Measurements from ENCODE around the gene LRTM1.

The LRTM1 gene

DNA sequence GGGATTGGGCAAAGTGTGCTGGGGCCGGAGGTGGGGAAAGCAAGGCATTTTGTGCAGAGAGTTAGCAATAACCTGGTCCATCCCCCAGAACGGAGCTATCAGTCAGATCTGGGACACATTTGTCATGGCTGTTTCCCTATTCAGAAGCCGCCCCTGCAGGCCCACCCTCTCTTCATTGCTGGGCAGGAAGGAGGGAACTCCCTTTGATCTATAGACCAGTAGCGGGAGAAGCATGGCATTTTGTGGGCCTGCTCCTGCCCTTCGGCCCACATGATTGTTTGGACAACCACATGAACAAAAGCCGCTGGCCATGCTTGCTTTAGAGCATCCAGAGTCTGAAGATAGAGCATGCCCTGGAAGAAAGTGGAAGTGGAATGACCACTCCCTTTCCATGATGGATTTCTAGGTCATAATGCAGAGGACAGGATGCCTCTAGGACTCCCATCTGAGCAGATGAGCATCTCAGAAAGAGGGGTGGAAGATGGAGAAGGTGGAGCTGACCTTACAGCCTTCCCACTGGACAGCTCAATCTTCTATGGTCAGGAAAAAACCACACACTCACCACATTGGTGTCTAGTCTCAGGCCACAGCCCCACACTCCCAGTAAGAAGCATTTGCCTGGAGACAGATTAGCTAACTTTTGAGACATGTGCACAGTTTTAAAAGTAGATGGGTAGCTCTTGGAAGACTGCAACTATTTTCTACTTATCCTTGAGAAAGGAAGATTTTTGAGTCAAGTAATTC is 11.9 kb upstream of the LRTM1 start:
- DNase-seq: no peak

DNA sequence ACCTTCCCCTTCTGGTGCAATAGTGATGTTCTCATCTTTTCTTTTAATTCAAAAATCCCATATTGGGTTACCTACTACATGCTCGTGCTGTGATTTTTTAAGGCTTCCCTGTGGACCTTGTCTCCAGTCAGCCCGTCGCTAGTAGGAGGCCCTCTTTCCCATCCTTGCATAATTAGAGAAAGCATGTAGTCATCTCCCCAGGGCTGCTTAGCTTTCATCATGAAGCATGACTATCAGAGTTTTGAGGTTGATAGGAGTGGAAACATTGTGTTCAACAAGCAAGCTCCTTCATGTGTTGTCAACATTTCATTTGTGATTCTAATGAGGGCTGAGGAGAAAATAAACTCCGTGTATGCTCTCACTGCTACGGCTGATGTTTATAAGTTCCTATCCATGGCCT is 8.7 kb upstream of the LRTM1 start:
- DNase-seq: no peak

DNA sequence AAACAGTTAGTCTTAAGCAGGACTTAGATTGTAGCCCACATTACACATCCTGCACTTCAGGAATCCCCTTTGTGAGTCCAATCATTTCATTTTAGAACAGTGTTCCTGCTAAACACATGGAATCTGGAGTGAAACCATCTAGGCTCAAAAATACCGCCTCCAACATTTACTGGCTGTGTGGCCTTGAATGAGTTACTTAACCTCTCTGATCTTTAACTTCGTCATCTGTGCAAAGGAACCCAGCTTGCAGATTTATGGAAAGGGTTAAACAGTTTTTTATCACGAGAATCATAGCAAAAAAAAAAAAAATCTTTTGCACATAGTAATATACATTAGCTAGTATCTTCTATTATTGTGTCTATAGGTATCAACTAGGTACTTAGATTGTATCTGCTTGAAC is 8.0 kb upstream of the LRTM1 start:
- no peak for DNase-seq

DNA sequence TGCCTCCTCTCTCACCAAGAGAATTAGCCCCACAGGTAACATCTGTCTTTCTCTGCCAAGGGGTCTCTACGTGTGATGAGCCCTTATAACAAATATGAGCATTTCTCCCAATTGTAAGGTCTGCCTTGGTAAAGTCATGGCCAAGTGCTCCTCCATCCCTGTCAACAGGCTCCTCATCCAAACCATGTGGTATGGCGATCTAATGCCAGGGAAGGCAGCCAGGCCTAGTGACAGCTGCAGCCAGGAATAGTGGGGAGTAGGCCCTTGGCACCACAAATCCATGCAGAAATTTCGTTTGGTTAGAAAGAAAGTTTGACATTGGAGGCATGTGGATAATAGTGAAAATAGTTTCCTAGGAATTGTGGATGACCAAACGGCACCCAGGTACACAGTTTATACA is 4.7 kb upstream of the LRTM1 start:
- no peak for DNase-seq

DNA sequence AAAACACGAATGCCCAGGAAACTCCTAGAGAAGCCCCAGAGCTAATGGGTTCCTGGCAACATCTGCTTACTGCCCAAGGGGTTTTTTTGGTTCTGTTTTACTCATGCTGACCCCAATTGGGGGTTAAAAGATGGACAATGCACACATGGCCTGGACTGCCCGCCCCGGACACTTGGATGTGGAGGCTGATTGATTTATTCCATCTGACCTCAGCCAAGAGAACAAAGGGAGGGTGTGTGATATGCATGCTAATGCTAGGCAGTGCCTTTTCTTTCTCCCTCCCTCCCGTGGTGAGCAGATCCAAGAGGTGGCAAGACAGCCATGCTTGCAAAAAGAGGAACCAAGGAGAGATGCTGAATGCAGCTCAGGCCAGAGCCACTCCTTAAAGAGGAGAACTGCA is 3.3 kb upstream of the LRTM1 start:
- DNase-seq: no peak

DNA sequence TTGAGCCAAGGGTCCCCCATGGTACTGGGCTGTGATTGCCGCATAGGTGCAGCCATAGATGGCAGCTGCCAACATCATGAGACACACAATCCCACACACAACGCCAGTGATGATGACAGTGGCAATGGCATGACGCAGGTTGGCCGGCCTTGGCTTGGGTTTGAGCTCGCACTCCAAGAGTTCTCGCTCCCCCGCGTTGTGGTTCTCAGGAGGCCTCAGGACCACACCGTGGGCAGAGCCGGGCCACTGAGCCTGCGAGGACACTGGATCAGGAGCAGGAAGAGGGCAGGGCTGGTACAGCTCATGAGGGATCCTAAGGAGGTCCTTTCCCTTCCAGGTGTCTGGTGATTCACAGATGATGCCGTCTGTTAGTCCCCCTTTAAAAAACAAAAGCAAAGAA is 9.3 kb downstream of the LRTM1 start:
- no peak for DNase-seq

DNA sequence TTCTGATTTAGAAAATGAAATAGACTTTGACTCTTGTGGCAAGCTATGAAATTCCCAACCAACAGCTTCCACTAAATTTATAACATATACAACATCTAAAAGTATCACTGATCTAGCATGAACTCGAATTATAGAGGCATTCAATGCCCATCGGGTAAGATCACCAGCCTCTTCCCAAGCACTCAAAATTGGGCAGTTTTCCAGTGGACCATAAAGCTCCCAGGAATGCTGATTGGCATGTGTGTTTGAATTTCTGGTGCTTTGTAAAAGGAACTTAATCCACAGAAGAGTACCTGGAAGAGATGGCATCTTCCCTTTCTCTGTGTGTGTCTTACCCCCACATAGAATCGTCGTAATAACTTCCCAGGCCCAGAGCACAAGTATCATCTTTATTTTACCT is 10.0 kb downstream of the LRTM1 start:
- no peak for DNase-seq

DNA sequence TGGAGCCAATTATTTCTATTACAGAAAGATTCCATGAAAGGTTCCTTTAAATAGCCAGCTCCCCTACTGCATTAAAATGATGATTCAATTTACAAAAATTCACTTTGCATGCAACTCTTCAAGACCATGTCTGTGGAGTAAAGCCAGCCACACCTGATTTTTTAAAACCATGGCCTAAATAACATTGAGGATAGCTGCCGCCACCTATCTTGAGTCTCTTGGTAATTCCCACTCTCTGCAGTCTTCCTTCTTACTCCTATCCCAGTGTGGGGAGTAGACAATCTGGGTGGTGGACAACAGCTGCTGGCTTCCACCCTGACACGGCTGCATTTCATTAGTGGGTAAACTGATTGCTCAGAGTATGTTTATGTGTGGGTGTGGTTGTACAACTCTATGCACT is 10.7 kb downstream of the LRTM1 start:
- no peak for DNase-seq

DNA sequence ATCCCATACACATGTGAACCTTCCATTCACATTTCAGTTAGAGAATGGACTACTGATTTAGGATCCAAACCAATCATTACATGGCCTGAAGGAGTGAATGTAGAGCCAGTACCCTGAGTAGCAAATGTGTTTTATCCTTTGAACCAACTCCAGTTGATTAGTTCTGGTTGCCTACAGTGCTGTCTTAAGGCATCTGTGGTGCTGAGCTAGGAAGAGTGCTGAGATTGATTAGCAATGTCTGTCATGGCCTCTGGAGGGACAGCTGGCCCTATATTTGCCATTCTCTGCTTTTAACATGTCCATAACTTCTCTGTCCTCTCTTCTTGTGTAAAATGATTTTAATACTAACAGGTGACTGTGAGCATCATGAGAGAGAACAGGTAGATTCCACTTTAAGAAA is 11.1 kb downstream of the LRTM1 start:
- DNase-seq: no peak

DNA sequence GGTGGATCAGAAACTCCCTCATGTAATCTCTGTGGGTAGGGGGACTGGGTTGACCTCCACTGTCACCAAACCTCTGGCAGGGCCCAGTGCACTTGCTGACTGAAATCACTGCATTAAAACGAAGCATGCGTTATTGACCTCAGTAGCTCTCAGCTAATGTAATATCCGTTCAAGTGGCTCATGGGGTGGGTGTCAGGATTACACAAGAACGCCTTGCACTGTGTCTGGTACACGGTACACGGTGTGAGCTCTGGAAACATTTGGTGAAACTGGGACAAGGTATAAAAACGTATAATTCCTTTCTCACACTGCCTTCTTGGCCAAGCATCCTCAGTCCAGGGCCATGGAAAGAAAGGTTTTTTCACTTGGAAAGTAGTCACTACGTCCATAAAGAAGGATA is 11.9 kb downstream of the LRTM1 start:
- DNase-seq: no peak

DNA sequence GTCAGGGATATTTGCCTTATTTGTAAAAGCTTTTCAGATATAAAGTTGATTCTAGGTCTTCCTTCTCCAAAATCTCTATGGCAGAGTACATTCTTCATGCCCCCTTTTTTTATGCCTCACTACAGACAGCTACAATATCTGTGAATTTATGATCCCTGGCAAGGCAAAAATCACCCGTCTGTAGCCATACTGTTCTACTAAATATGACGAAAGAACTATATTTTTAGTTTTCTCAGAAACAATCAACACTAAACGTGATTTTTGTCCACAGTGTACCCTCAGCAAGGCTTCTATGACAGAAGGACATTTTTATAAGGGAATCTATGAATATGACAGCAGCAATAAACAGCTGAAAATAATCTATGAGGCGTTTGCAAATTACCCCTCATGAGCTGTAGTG is 12.7 kb downstream of the LRTM1 start:
- DNase-seq: no peak

DNA sequence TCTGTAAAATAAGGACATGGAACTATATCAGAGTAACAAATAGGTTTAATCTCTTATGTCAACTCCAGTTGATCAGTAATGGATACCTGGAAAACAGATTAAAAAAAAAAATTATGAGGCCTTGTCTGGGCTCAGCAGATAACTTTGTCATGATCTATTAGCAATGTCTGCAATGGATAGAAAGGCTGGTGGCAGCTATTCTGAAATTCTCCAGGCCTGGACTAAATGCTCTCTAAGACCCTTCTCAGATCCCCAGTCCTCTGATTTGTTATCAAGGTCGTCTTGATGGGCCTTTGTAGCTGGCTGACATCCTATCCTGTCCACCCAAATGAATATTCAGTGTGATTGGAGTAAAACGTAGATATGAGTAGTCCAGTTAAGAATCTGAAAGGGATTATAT is 13.7 kb downstream of the LRTM1 start:
- no peak for DNase-seq

DNA sequence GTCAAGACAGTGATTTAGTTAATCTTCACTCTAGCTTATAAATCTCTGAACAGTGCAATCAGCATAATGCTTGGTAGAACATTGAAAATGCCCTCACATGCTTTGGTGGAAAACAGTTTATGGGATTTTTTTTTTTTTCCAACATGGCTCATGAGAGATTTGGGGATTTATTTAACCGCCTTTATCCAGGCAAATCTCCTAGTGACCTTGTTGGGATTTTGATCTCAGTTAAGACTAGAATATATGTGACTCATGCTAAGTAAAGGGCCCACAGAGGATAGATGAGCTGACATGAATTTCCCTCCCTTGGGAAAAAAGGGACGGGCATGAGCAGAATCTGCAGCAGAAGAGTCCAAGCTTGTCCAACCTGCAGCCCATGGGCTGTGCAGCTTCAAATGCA is 18.7 kb downstream of the LRTM1 start:
- no peak for DNase-seq

DNA sequence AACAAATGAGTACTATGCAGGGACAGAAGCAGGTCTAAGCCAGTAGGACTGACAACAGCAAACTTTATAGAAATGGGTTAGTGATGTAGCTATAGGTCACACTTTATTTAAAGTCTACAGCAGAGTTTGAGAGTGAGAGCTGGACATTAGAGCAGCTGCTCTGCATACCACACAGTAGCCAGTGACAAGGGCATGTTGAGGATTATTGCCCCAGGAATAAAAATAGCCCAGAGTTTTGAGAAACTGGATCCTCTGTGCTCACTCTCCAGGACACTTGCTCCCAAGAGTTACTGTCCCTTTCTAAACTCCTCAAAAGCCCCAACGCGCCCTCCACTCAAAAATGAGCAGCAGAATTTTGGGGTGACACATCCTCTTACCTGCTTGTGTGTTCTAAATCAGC is 21.1 kb downstream of the LRTM1 start:
- no peak for DNase-seq

DNA sequence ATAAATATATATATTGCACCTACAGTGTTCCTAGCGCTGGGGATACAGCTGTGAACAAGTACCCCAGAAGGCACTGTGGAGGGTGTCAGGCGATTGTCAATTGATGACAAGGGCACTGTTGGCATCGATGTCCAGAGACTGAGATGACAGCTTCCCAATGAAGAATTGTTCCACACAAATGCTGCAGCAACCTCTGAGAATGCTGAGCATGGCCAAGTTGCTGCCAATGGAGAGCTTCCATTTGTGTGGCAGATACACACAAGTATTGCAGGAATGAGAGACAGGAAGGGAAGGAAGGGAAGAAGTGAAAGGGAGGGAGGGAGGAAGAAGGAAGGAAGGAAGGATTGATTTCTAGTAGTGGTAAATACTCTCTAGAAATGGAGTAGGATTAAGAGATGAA is 21.9 kb downstream of the LRTM1 start:
- DNase-seq: no peak

DNA sequence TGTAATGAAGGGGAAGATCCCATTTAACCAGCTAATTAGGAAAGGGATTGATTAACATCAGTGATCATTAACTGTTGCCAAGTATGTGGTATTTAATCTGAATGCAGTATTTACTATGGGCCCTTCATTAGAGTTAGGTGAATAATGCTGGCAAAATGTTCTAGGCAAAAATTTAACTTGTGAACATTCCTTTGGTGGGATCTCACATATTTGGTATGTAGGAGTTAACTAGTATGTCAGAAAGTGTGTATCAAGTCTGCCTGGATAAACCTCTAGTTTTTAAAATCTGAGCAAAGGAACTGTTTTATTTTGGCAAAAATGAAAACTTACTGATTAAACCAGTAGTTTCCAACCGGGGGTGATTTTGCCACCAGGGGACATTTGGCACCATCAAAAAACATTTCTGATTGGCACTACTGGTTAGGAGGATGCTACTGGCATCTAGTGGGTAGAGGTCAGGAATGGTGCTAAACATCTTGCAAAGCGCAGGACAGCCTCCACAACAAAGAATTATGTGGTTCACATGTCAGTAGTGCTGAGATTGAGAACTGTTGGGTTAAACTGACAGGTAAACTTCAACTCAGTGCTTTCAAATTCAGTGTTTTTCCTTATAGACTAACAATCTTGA is 22.5 kb downstream of the LRTM1 start:
- DNase-seq: no peak

DNA sequence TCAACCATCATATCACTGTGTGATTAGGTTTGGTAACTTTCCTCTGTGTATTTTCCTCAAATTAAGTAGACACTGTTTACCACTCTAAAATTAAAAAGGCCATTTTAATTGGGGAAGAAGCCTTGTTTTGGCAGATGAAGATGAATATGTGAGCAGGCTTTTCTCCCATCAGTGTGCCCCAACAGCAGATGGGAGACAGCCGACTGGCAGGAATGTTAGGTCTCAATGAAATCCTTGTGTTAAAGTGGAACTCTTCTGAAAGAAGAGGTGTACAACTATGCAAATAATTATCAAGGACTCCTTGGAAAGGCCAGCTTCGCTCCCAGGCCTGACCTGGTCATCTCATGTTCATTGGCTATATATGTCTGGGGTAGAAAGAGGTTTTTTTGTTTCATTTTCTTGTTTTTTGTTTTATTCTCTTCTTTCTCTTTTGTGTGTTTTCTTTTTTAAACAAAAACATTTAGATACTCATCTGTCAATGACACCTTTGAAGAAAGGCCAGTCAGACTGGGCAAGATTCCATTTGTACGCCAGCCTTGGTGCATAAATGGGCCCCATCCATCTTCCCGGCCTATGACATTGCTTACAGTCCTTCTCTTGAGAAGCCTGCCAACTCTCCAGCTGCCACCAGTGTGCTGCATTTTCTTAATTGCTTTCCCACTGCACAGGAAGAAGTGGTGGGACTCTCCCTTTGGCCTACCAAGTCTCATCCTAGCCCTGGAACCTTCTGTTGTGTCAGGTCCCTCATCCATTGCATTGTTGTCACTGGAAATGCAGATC is 25.8 kb downstream of the LRTM1 start:
- no peak for DNase-seq

DNA sequence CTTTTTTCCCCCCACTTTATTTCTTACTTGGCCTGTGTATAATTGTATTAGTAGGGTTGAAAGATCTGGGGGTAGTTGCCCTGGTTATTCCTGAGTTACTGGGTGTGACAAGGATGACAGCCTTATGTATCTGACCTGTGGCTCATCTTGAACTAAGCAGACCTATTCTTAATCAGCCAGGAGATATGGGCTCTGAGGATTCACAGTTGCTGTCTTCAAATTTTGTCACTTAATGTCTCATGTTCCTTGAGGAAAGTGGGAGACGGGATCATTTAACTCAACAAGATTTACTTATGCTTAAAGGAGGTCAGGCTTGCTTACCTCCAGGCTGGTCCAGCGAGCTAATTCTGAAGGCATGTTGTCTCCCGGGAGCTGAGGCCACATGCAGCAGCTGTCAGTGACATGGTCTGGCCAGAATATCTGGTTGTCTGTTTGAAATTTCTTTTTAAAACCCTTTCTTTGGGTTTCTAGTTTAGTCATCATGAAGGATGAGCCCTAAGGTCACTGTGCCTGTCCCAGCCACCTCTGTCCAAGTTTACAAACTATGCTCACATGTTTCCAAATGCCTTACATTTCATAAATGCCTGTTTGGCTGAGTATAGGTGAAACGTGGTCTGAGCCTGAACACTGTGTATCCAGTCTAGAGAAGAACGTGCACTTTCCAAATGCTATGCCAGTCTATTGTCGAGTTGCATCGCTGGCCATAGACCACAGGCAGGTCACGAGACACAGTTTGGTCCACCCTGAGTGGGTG is 26.8 kb downstream of the LRTM1 start:
- no peak for DNase-seq

DNA sequence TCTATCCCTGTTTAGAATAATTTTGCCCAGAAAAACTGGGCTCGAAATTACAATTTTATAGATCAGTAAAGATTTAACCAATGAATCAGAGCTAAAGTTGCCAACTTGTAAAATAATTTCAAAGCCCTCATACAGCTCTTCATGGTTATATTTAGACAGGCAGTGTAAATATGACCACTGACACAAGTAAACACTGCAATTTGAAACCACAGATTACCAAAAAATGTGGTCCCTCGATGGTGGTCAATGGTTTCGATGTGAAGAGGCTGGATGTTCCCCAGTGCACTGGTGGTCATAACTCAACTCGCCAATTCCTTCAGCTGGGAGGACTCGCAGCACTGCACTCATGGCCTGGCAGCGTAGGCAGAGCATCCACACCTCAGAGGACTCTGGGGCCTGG is 28.6 kb downstream of the LRTM1 start:
- DNase-seq: no peak

DNA sequence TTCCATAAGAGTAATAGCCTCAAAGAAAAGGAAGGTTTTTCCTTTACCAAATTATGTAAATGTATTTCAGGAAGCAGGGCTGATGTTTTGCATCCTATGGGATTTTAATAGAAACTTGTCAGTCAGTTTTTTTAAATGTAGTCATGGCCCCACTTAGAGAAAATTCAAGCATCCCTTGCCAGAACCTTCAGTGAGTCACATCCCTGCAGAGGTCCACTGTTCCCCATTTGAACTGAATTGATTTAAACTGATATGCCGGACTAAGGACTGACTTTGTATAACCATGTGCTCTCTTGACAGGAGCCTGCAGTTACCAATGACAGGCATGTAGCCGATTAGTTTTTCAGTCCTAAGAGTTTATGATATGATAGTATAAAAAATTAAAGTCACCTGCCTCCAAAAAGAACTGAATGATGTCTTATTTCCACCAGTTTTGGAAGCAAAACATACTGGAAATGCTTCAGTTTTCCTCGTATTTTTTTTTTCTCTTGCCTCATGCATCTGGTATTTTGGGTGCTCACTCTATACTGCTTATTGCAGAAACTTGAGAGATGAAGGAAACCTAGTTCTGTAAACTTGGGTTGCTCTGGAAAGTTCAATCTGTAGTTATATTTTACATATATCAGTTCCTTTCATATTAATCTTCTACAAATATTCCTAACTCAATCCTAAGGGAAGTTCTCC is 30.7 kb downstream of the LRTM1 start:
- DNase-seq: no peak

DNA sequence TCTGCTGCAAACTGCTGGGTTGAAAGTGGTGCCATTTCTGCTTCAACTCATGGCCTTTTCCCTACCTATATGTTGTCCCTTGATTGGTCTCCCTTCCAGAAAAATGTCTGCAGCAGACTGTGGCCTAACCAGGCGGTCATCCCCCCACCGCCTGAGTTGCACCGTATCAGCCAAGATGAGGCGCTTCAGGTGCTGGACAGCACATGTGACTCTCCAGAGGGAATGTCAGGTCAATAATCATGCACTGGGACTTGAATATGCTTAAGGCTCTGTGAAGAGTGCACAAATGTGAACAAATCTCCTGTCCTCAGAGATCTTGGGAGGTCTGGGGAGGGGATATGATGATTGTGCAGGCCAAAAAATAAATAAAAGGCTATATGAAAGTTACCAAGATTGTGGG is 32.2 kb downstream of the LRTM1 start:
- DNase-seq: no peak

DNA sequence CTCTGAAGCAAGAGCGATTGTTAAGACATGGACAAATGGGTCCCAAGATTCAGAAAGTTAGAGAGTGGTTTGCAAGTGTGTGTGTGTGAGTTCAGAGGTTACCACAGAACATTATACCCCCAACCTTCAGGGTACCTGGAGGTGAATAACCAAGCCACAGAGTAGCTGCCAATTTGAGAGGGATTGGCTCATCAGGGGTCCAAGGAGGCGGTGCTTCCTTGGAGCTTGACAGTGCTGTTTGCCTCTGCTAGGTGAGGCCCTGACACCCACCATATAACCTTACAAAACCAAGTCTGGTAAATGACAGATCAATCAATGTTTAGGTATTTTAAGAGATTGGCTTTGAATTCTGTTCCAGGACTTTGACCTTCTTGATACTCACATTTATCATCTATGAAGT is 35.7 kb downstream of the LRTM1 start:
- no peak for DNase-seq

DNA sequence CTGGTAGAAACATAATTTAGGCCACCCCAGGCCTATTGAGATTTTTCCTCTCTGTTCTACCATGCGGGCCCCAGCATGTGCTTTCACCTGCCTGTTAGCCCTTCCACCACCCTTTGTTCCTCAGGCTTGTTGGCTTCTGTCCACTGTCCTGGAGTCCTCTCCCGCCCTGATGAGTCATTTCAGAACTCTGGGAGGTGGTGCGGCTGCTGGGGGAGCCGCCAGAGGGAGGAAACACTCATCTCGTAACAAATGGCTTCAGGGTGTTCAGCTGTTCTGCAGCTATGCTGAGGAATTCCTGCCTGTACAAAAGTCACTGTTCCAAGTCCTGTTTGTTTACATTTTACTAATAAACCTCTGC is 36.3 kb downstream of the LRTM1 start:
- DNase-seq: no peak

Data from KG1 (cell line).